HK-2 (cell line): ENCODE measurements around the gene LMO1.

Experiments
- DNase-seq: peaks from one replicate; pipeline ENCODE4 v3.0.0-alpha.2; 2018; ENCODE audit not compliant: unreplicated experiment

The LMO1 gene

GRCh38 chr11:8263109-8263768 lies 439 bp downstream of the LMO1 start:
- DNase-seq: no peak

- DNase-seq: peak; percentile 40
Measured at GRCh38 chr11:8262552-8263108, 1.0 kb downstream of the LMO1 start.

DNA sequence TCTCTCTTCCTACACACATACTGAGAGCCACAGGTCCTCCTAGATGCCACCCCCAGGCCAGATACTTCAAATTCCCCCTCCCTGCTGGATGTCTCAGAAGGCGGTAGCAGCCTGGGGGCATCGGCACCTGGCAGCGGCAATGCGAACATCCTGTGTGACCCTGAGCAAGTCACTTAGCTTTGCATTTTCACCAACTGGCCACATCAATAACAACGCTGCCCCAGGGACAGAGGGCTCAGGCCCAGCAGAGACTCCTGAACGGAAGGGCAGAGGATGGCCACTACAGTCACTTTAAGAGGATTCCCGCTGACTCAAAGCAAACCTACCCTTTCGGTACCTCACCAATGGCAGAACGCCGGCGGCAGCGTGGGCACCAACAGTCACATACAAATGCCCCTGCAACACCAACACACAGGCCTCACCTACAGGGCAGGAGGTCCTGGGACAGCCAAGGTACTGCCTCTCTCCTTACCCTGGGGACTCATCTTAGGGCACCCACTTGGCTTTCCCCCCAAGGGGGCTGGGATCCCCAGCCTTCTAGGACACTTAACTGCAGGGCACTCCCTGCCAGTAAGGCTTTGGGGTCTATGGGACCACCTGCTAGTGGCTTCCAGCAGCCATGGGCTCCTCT lies 1.6 kb downstream of the LMO1 start:
- no peak for DNase-seq

DNA sequence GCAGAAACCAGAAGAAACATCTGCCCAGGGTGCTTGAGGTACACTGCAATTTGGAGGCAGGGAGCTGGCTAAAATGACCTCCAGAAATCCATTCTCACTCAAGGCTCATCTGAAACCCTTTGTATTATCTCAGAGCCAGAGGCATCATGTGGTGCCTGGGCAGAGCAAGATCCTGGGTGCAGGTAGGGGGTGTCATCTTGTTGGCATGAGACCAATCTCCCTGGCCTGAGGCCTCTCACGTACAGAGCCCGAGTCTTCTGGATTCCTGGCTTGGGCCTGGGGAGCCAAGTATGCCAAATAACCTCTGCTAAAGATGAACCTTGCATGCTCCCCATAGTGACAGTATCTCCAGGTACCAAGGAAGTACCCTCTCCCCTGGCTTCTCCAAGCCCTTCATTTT lies 2.4 kb downstream of the LMO1 start:
- no peak for DNase-seq

DNA sequence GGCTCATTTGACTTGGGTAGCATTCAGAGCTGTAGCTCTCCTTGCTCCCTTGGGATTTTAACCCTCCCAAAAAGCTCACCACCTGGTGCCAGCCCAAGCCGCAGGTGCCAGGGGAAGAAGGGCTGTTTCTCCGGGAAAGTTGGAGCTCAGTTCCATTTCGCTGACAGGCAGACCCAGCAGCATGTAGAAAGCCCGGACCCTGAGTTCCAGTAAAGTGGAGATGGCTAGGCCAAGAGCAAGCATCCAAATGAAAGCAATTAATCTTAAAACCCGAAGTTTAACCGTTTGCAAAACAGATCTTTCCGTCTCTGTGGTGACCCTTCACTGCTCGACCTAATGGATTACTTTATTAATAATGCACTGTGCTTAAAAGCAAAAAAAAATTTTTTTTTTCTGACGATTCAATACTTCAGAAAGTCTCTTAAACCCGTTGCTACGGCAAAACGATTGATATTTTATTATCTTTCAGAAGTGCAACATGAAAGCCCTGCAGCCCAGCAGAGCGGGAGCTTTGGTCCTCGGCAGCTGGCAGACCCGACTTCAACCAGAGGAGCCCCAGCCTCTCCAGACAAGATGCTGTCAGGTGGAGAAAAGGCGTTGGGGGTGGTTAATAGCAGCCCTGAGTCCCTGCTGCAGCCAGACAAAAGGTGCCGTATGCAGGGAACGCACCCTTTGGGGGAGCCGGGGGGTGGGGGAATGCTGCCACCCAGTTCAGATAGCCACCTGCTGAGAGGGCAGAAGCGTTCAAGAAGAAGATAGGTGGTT lies 3.3 kb downstream of the LMO1 start:
- no peak for DNase-seq

DNA sequence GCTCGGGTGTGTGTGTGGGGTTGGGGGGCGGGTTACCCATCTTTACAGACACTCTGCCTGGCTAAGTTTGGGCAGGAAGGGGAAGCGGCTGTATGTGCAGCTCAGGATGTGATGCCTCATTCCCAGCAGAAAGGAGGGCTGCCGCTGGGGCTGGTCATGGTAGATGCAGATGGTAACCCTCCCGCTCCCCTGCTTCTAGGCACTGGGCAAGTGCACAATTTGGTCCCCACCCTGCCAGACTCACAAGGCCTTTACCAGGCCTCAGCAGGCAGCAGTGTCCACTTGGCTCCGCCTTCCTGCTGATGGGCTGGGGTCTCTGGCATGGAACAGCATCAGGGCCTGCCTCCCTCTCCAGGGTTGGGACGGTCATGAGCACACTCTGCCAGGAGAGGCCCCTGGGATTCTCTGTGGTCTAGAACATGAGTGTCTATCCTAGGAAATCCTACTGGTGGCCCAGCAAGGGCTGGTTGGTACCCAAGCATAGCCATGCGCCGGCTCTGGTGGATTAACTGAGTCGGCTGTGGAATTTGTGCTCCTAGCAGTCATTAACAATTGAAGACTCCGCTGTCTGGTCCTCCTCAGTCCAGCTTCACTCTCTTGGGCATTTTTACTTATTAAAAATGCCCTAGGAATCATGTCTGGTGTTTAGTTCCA lies 4.2 kb downstream of the LMO1 start:
- DNase-seq: peak; percentile 20

DNA sequence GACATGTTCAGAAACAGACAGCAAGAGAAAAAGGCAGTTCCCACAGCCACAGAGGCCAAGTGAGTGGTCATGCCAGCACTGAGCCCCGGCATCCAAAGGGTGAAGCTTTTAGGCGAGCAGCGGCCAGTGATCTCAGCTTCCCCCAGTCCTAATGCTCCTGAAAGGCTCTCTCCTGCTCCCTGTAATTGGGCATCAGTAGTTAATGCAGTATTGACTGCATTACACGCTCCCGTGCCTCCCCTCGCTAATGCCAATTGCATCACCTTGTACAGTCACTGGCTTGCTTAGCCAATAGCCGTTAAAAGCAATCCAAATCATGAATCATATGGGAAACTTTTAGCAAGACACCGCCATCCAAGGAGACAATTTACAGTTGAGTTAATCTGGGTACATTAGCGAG lies 4.9 kb downstream of the LMO1 start:
- peak; percentile 48 for DNase-seq

DNA sequence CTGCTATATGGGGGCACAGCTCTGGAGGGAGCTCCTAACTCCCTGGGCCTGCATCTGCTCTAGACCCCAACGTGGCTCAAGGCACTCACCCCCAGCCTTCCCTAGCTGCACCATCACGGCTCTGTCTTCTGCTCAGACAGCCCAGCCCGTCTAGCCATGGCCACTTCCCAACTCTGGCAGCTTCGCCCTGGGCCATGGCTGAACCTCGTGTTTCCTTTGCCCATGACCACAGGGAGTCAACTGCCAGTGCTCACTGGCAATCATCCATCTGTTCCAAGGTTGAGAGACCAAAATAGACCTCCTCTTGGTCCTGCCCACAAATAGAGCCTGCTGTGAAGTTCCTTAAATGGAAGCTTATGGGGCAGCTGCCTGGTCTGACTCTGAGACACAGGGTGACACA lies 5.4 kb downstream of the LMO1 start:
- DNase-seq: no peak

DNA sequence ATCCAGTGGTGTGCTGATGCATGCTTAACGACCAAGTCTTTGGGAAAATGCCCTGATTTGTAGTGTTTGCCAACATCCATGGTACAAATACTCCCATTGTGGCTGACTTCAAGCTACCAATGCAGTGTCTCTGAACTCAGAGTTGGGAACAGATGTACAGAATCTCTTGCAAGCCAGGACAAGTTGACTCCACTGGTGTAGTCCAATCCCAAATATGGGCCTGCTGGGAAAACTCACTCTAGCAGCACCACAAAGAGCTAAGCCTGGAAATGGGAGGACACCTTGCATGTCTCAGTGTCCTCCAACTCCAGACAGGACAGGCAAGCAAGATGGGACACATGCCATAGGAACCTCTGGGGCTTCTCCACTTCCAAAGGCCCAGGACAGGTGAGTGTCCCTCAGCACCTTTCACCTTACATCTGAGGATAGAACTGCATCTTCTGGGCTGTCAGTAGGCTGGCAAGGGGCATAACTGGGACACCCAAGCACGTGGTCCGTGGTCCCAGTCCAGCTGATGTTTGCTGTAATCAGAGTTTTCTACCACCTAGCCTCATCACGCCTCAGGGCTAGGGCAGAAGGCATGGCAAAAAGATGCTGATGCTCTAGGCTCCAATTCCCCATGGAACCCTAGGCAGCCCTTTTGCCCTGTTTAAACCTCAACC lies 6.5 kb downstream of the LMO1 start:
- DNase-seq: no peak

GRCh38 chr11:8256271-8257002 lies 7.2 kb downstream of the LMO1 start:
- DNase-seq: no peak

GRCh38 chr11:8253566-8253965 lies 10.1 kb downstream of the LMO1 start:
- no peak for DNase-seq

- DNase-seq: no peak
Measured at GRCh38 chr11:8252946-8253345, 10.7 kb downstream of the LMO1 start.

GRCh38 chr11:8252388-8252787 lies 11.3 kb downstream of the LMO1 start:
- no peak for DNase-seq

- no peak for DNase-seq
Measured at GRCh38 chr11:8251616-8252295, 11.9 kb downstream of the LMO1 start.

GRCh38 chr11:8250981-8251615 lies 12.6 kb downstream of the LMO1 start:
- DNase-seq: no peak

DNA sequence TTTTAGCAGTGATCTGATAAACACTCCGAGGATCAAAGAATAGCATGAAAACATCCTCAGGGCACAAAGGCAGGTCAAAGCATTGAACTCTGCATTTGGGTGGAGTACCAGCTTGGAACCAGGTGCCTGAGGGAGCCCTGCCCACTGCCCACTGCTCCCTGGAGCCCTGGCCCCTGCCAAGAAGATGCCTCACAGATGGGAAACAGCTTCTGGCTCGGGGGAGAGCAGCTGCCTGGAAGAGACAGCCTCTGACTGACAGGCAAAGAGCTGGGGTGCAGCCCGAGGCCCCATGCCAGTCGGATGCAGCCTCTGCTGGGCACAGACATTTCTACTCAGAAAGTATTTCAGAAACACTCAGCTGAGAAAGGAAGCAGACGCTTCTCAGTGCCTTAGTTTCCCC lies 13.2 kb downstream of the LMO1 start:
- DNase-seq: no peak

- DNase-seq: no peak
Measured at GRCh38 chr11:8249482-8249881, 14.2 kb downstream of the LMO1 start.

DNA sequence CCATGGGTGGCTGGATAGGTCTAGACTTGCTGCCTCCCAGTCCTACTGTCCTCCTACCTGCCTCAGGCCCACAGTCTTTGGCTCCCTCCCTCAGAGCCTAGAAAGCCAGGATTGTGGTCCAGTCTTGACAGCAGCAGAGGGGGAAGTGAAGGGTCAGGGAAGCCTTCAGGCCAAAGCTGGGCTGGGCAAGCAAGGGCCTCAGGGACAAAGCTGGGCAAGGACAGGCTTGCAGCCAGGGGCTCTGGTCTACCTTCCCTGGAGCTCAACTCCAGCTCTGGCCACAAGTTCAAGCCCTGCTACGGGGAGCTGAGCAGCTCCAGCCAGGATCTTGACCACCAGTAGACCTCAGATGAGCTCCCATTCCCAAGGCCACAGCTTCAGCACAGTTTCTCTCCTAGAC lies 14.9 kb downstream of the LMO1 start:
- no peak for DNase-seq

GRCh38 chr11:8247312-8247711 lies 16.4 kb downstream of the LMO1 start:
- no peak for DNase-seq

GRCh38 chr11:8243458-8243857 lies 20.2 kb downstream of the LMO1 start:
- DNase-seq: no peak
